Measurements from ENCODE around the gene CAVIN4. TPM values are rescaled to one million over a fixed set of nuclear protein-coding genes. Genes with fewer than 3 reads are reported as not detected.

CAVIN4 gene
- total and polyA plus RNA-seq, 2 donors (not counting 3 experiments of a cell fraction or from before 2014, with no cell fraction given), result 0.61 to 3.1 TPM

GRCh38 chr9:100597236-100597635 lies 19.4 kb downstream of the CAVIN4 start:
- Histone ChIP-seq H3K4me2 (ENCODE audit: insufficient read depth, low read length) (no peak overlapping the region), H3K36me3 (ENCODE audit: control insufficient read depth in 2 of 2, extremely low read depth in 1 of 2, insufficient read depth in 2 of 2, low read length in 2 of 2) (no peaks in the 10 kb centered on the region), H3K4me3 (replicated peaks in 1 of 3; ENCODE audit: insufficient read depth in 1 of 3, low read depth in 1 of 3, low read length in 3 of 3) (no peak overlapping the region), H2AFZ (ENCODE audit: low read depth, low read length) (no peak overlapping the region), H3K9ac (replicated peaks; ENCODE audit: extremely low read depth, insufficient read depth, low read length) (no peak overlapping the region), H3K9me1 (replicated peaks; ENCODE audit: control insufficient read depth, extremely low read depth, insufficient read depth, low read length) (no peaks in the 10 kb centered on the region), H4K20me1 (replicated peaks; ENCODE audit: control insufficient read depth, extremely low read depth, insufficient read depth, low read length) (no peaks in the 10 kb centered on the region), H3K79me2 (ENCODE audit: control insufficient read depth, insufficient read depth, low read length) (no peaks in the 10 kb centered on the region), H3K4me1 (ENCODE audit: control insufficient read depth, extremely low read depth, insufficient read depth, low read length) (peaks cover 12% of the 10 kb centered on the region), H3K27ac (ENCODE audit: insufficient read depth, low read depth, low read length) (no peak overlapping the region), H3K27me3 (ENCODE audit: control insufficient read depth in 2 of 2, insufficient read depth in 2 of 2, low read length in 2 of 2) (no peaks in the 10 kb centered on the region), H3K9me3 (replicated peaks; ENCODE audit: control insufficient read depth, insufficient read depth, low read length) (no peaks in the 10 kb centered on the region)
- DNase-seq (ENCODE audit: low read depth, low spot score) (no peak), FAIRE-seq (no peak)
- intact Hi-C loops (cut with micrococcal nuclease), result loop anchor here (5.0 kb wide), 3 partner anchors 500 to 1435 kb away; partner anchors contain the start of genes ERP44, INVS and NR4A3
- dilution Hi-C loops (cut with MboI; ENCODE audit: extremely low pct_ligation_motif_present, low sequenced_read_pairs), result no loop called here
- CTCF ChIA-PET, result interaction anchor here (1.0 to 2.1 kb wide), 6 partner anchors 10 to 375 kb away, joined by 3 to 42 read pairs (median 8); partner anchors contain the start of gene TMEFF1
- BruUV-seq (replicated peaks), result no TSS peak
- TF ChIP-seq FOS (IDR thresholded peaks at IDR 0.05; ENCODE audit: borderline replicate concordance, insufficient read depth, low read length) (no peak), JUN (IDR thresholded peaks at IDR 0.05; ENCODE audit: borderline replicate concordance, insufficient read depth, insufficient read length, low read depth) (no peak), POLR2AphosphoS5 (IDR thresholded peaks at IDR 0.05; ENCODE audit: insufficient read depth, low read depth, low read length) (no peak), MAX (IDR thresholded peaks at IDR 0.05; ENCODE audit: insufficient read depth, insufficient read length) (no peak), GATA2 (IDR thresholded peaks at IDR 0.05; ENCODE audit: insufficient read depth, insufficient read length, low read depth, low read length) (no peak), POLR2A (IDR thresholded peaks at IDR 0.05; ENCODE audit: low read depth, low read length) (no peak), EZH2 (IDR thresholded peaks at IDR 0.05; ENCODE audit: borderline replicate concordance, low read depth, low read length, severe bottlenecking) (no peak), CTCF (IDR thresholded peaks at IDR 0.05; ENCODE audit: extremely low read depth in 1 of 2, insufficient read depth in 1 of 2, low read depth in 1 of 2, low read length in 2 of 2) (no peak), MYC (IDR thresholded peaks at IDR 0.05; ENCODE audit: low read depth, low read length) (no peak)
- POLR2A ChIA-PET, result no interaction called here
